Spleen (tissue), 11 donors: ENCODE measurements around the gene VMP1. TPM values are rescaled to one million over a fixed set of nuclear protein-coding genes. Genes with fewer than 3 reads are reported as not detected.

ENCODE experiments used
- DNase-seq: peaks from one replicate; pipeline ENCODE4 v3.0.0-alpha.2; 2020
- H3K27ac ChIP-seq, 8 donors: fragments of 200-600 bp; sonication (generic) in 7 of 8; 1 replicate in 4 of 8; 2 replicates in 4 of 8; pipeline versions ENCODE4 v1.5.0 to v1.8.0; 2016 to 2021; ENCODE audit warnings: inconsistent platforms in 4 of 8, mild to moderate bottlenecking in 4 of 8, moderate library complexity in 1 of 8
- H3K27me3 ChIP-seq, 7 donors: fragments of 200-600 bp; sonication (generic) in 6 of 7; replicated peaks in 1 of 7; 1 replicate in 4 of 7; 2 replicates in 3 of 7; pipeline versions ENCODE4 v1.5.0 to v1.8.0; 2016 to 2021; ENCODE audit warnings: inconsistent platforms in 3 of 7, mild to moderate bottlenecking in 1 of 7
- H3K36me3 ChIP-seq, 6 donors: fragments of 200-600 bp; sonication (generic) in 5 of 6; 1 replicate in 4 of 6; 2 replicates in 2 of 6; pipeline versions ENCODE4 v1.5.0 to v1.8.0; 2016 to 2021; ENCODE audit warnings: inconsistent platforms in 2 of 6
- H3K4me1 ChIP-seq, 6 donors: fragments of 200-600 bp; sonication (generic) in 5 of 6; 1 replicate in 3 of 6; 2 replicates in 3 of 6; pipeline versions ENCODE4 v1.5.0 to v1.8.0; 2016 to 2021; ENCODE audit warnings: inconsistent platforms in 3 of 6
- H3K4me3 ChIP-seq, 8 donors: fragments of 200-600 bp; sonication (generic) in 7 of 8; 1 replicate in 4 of 8; 2 replicates in 4 of 8; pipeline versions ENCODE4 v1.5.0 to v1.8.0; 2016 to 2021; ENCODE audit warnings: inconsistent platforms in 4 of 8, mild to moderate bottlenecking in 4 of 8, moderate library complexity in 2 of 8
- H3K9me3 ChIP-seq, 8 donors: fragments of 200-600 bp; sonication (generic) in 7 of 8; 1 replicate in 4 of 8; 2 replicates in 4 of 8; pipeline versions ENCODE4 v1.5.0 to v1.8.0; 2016 to 2021; ENCODE audit warnings: inconsistent platforms in 4 of 8
- POLR2A ChIP-seq, 3 donors: fragments of 450-650 bp; IDR thresholded peaks; one replicate each; pipeline ENCODE4 v1.5.1; 2017; ENCODE audit warnings: antibody characterized with exemption in 3 of 3, mild to moderate bottlenecking in 1 of 3
- POLR2AphosphoS5 ChIP-seq, 3 donors: sonication (generic); formaldehyde crosslinking; IDR thresholded peaks; one replicate each; pipeline ENCODE4 v1.5.1; 2017; ENCODE audit warnings: antibody characterized with exemption in 3 of 3
- WGBS, 5 donors: extraction: QIAGEN DNeasy Blood & Tissue Kit in 3 of 5; methylation state at CpG; one replicate each; pipeline versions ENCODE4 v1.1.5 to v1.1.7; 2013 to 2018; 5-methylcytosine and 5-hydroxymethylcytosine counted together
- intact Hi-C: fragments of 100-400 bp; cut with DNase I; formaldehyde crosslinking; loops from one replicate; pipeline ENCODE4 v1.15.0; 2023; ENCODE audit warnings: low total_unique reads
- polyA plus RNA-seq, 3 donors: library from polyadenylated mRNA; stranded (reverse); fragments of 200-250 nt; gene quantifications; one replicate each; pipeline ENCODE4 v1.2.1, GENCODE V29; 2013
- total RNA-seq, 7 donors: library from RNA; depleted of rRNA in 3 of 7; stranded (reverse); fragments of >200 nt in 3 of 7; fragmentation: NEBNext Ultra II Directional in 4 of 7; extraction: Animal tissue kit (Norgen Biotek cat#: 25700) in 4 of 7; gene quantifications; one replicate each; pipeline versions ENCODE4 v1.1.0 to v1.2.1, GENCODE V29; 2016 to 2021
- TF ChIP-seq, protein P1 (sequence below), 11 experiments: fragments of 200-600 bp in 7 of 11; fragments of 450-650 bp in 4 of 11; sonication (generic) in 4 of 11; IDR thresholded peaks in 8 of 11; conservative IDR thresholded peaks in 3 of 11; 1 replicate in 7 of 11; 2 replicates in 4 of 11; pipeline versions ENCODE4 v1.4.0 to v1.8.0; 2016 to 2021; ENCODE audit warnings: antibody characterized with exemption in 11 of 11, inconsistent platforms in 4 of 11, mild to moderate bottlenecking in 1 of 11
- donor health status: healthy with polysubstance abuse.
- donor health status: DM: no; HTN: no; CAD: no; lungs with moderate emphysema.
- donor health status: DM: no; HTN: no; CAD: no.
- donor health status: Bipolar disorder and iron deficiency.
- donor health status: healthy.
- donor health status: DM: no; HTN: no; CAD: no.
- donor health status: DM: yes; HTN: yes; CAD: no.

Gene VMP1
- total and polyA plus RNA-seq, 10 donors, result 53.2 to 649 (median 304) TPM

DNA sequence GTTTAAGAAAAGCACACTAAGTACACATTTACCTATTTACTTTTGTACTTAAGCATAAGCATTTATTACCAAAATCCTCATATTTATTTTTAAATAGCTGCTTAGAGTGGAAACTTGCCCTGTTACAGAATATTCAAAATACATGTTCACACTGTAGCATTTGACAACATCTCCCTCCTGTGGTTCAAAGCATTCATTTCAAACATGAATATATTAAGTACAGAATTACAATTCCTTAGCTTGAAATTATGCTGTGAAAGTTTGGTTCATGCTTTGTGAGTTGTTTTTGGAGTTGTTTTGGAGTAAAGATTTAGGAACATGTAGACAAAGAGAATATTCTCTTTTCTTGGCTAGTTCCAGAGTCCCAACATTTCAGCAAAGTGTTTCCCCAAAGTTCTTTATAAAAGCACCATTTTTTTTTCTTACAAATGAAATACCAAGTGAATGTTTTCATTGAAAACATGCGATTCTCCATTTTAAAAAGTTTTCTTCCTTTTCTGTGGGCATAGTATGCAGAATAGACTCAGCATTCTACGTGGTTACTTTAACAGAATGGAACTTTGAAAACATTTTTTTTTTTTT is 152.1 kb downstream of the VMP1 start:
- Histone ChIP-seq H3K9me3 (no peaks in the 10 kb centered on the region), H3K27me3 (no peaks in the 10 kb centered on the region), H3K4me1 (peaks cover 0 to 27% (median 0%) of the 10 kb centered on the region in 6 donors), H3K27ac (peak overlapping the region in 2 of 8 donors; percentile 3 to 9), H3K36me3 (peaks cover 0 to 48% (median 21%) of the 10 kb centered on the region in 6 donors), H3K4me3 (no peak overlapping the region)
- no peak for TF ChIP-seq POLR2AphosphoS5 (IDR thresholded peaks at IDR 0.05)
- no peak for TF ChIP-seq POLR2A (IDR thresholded peaks at IDR 0.05)
- TF ChIP-seq, protein P1, sequence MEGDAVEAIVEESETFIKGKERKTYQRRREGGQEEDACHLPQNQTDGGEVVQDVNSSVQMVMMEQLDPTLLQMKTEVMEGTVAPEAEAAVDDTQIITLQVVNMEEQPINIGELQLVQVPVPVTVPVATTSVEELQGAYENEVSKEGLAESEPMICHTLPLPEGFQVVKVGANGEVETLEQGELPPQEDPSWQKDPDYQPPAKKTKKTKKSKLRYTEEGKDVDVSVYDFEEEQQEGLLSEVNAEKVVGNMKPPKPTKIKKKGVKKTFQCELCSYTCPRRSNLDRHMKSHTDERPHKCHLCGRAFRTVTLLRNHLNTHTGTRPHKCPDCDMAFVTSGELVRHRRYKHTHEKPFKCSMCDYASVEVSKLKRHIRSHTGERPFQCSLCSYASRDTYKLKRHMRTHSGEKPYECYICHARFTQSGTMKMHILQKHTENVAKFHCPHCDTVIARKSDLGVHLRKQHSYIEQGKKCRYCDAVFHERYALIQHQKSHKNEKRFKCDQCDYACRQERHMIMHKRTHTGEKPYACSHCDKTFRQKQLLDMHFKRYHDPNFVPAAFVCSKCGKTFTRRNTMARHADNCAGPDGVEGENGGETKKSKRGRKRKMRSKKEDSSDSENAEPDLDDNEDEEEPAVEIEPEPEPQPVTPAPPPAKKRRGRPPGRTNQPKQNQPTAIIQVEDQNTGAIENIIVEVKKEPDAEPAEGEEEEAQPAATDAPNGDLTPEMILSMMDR (IDR thresholded peaks at IDR 0.05 in 8 of 11, conservative IDR thresholded peaks at IDR 0.05 in 3 of 11), result peak; percentile 10 to 61 (median 37)
- 76 to 95% (median 87%) methylated on average over 2 of the region's 2 CpGs for WGBS, 5 donors
- intact Hi-C loops, result no loop called here
- no peak for DNase-seq

DNA sequence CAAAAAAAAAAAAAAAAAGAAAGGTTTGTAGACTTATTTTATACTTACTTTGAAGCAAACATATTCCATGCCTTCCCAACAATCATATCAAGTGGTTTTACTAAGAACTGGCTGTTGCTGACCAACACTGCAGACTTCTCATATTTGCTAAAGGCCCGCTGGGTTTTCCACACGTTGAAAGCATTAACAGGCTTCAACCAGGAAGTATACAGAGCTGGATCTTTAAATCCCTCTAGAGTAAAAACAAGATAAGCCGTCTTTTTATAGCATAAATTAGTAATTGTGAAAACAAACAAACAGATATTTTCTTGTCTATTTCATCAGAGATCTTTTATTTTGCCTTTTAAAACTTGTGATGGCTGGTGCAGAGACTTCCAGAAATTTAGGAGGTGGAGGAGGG is 156.2 kb downstream of the VMP1 start:
- no peak for DNase-seq
- WGBS, 5 donors, result 78 to 88% (median 85%) methylated on average over 3 of the region's 3 CpGs
- TF ChIP-seq, protein P1 (IDR thresholded peaks at IDR 0.05 in 8 of 11, conservative IDR thresholded peaks at IDR 0.05 in 3 of 11), result no peak
- TF ChIP-seq POLR2A (IDR thresholded peaks at IDR 0.05) (no peak), POLR2AphosphoS5 (IDR thresholded peaks at IDR 0.05) (no peak)
- Histone ChIP-seq H3K27ac (no peak overlapping the region), H3K36me3 (peaks cover 0 to 78% (median 23%) of the 10 kb centered on the region in 6 donors), H3K27me3 (no peaks in the 10 kb centered on the region), H3K4me3 (no peak overlapping the region), H3K9me3 (no peaks in the 10 kb centered on the region), H3K4me1 (peaks cover 0 to 11% (median 0%) of the 10 kb centered on the region in 6 donors)
- intact Hi-C loops, result no loop called here

DNA sequence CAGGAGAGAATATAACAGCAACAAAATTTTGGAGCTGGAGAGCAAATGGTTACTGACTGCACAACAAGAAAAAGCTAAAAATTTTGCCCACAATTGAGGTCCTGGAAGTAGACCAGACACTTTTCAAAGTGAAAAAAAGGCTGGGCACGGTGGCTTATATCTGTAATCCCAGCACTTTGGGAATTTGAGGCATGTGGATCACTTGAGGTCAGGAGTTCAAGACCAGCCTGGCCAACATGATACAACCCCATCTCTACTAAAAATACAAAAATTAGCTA is 162.4 kb downstream of the VMP1 start:
- TF ChIP-seq POLR2A (IDR thresholded peaks at IDR 0.05) (no peak), POLR2AphosphoS5 (IDR thresholded peaks at IDR 0.05) (no peak)
- TF ChIP-seq, protein P1 (IDR thresholded peaks at IDR 0.05 in 8 of 11, conservative IDR thresholded peaks at IDR 0.05 in 3 of 11), result no peak
- Histone ChIP-seq H3K36me3 (peaks cover 0 to 67% (median 8%) of the 10 kb centered on the region in 6 donors), H3K4me1 (no peaks in the 10 kb centered on the region), H3K27me3 (no peaks in the 10 kb centered on the region), H3K27ac (peak overlapping the region in 1 of 8 donors; percentile 7), H3K4me3 (no peak overlapping the region), H3K9me3 (no peaks in the 10 kb centered on the region)
- intact Hi-C loops, result no loop called here
- no peak for DNase-seq
- 38 to 55% (median 50%) methylated on average over 1 of the region's 1 CpG for WGBS, 5 donors

DNA sequence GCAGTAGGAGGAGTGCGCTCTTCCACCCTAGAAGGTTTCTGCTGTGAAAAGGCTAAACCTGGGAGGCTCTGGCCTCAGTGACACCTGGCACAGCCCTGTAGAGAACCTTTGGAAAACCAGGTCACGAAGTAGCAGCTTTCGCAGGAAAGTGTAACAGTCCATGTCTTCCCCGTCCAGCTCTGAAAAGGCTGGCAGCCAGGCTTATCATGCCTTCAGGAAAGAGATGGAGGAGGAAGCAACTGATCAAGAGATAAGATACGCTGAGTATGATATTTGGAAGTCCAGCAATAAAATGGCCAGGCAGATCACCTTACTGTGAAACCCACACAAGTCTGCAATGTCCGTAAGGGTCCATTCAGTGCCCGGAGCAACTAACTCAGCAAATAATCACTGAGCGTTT is 163.0 kb downstream of the VMP1 start:
- no peaks in the 10 kb centered on the region for H3K27me3 ChIP-seq

More for the DNA sequence above, 163.0 kb downstream of the VMP1 start:
- intact Hi-C loops, result no loop called here
- no peak for DNase-seq
- peaks cover 0 to 68% (median 13%) of the 10 kb centered on the region in 6 donors for H3K36me3 ChIP-seq
- no peaks in the 10 kb centered on the region for H3K9me3 ChIP-seq
- H3K4me1 ChIP-seq, result no peaks in the 10 kb centered on the region
- no peak overlapping the region for H3K27ac ChIP-seq
- TF ChIP-seq POLR2AphosphoS5 (IDR thresholded peaks at IDR 0.05) (no peak), POLR2A (IDR thresholded peaks at IDR 0.05) (no peak)
- TF ChIP-seq, protein P1 (IDR thresholded peaks at IDR 0.05 in 8 of 11, conservative IDR thresholded peaks at IDR 0.05 in 3 of 11), result no peak
- 77 to 91% (median 85%) methylated on average over 8 of the region's 8 CpGs for WGBS, 5 donors
- H3K4me3 ChIP-seq, result no peak overlapping the region
